K562 (cell line): ENCODE results near the gene RBM4B. TPM values are rescaled to one million over a fixed set of nuclear protein-coding genes. Genes with fewer than 3 reads are reported as not detected.

Experiments used
- CREB5 ChIP-seq: fragments of 250-450 bp; sonication (Bioruptor Pico); IDR thresholded peaks from 2 replicates; pipeline ENCODE4 v1.5.0; 2020; ENCODE audit warnings: mild to moderate bottlenecking
- GTF2B ChIP-seq: IDR thresholded peaks from 2 replicates; pipeline ENCODE4 v1.6.1; 2011; ENCODE audit not compliant: insufficient read length; ENCODE audit errors: extremely low read depth
- ILK ChIP-seq: fragments of 450-650 bp; IDR thresholded peaks from 2 replicates; pipeline ENCODE4 v1.6.1; 2016; ENCODE audit warnings: missing genetic modification characterization, low read depth, mild to moderate bottlenecking, missing compliant biosample characterization, moderate library complexity, borderline replicate concordance
- MGA ChIP-seq: fragments of 450-650 bp; IDR thresholded peaks from 2 replicates; pipeline ENCODE4 v1.6.1; 2016; ENCODE audit warnings: mild to moderate bottlenecking, moderate library complexity
- RBM14 ChIP-seq: fragments of 200-400 bp; formaldehyde crosslinking; IDR thresholded peaks from 2 replicates; pipeline ENCODE4 v1.6.1; 2018; ENCODE audit warnings: low read depth, mild to moderate bottlenecking, low read length, moderate library complexity, borderline replicate concordance; ENCODE audit not compliant: insufficient read depth
- TCF7L2 ChIP-seq: fragments of 150-350 bp; IDR thresholded peaks from 2 replicates; pipeline ENCODE4 v1.6.1; 2016; ENCODE audit warnings: low read depth, mild to moderate bottlenecking, low read length, moderate library complexity
- ZBTB49 ChIP-seq: sonication (generic); formaldehyde crosslinking; IDR thresholded peaks from 2 replicates; pipeline ENCODE4 v1.8.0; 2022; ENCODE audit warnings: missing genetic modification reagents, mild to moderate bottlenecking, borderline replicate concordance
- polyA plus RNA-seq, 8 experiments: library from polyadenylated mRNA; depleted of rRNA in 4 of 8; stranded (reverse) in 5 of 8; unstranded in 3 of 8; fragments of >200 nt; fragmentation: Nextera tagmentation in 2 of 8; fragmentation: Illumina TruSeq in 1 of 8; extraction: Ambion mirVana in 2 of 8; extraction: Trizol in 1 of 8; gene quantifications; 2 replicates each; pipeline versions ENCODE4 v1.2.1 to v1.2.3, GENCODE V29; 2011 to 2014; ENCODE audit warnings: inconsistent platforms in 1 of 8, missing spikeins in 1 of 8
- total RNA-seq, 7 experiments: library from RNA; depleted of rRNA in 6 of 7; stranded (reverse); fragments of >200 nt in 6 of 7; fragmentation: Illumina TruSeq in 2 of 7; extraction: Trizol in 2 of 7; gene quantifications; 2 replicates each; pipeline versions ENCODE4 v1.2.1 to v1.2.3, GENCODE V29; 2011 to 2021; ENCODE audit warnings: low replicate concordance in 1 of 7

RBM4B gene
- total and polyA plus RNA-seq, 9 of the 15 experiments (the other 6 are each of a cell fraction or from before 2014, with no cell fraction given): 14.6 to 39.9 (median 23.3) TPM

GRCh38 chr11:66701432-66702240 lies 23.9 kb upstream of the RBM4B start (continued):
- TF ChIP-seq GTF2B: no peak
- TF ChIP-seq ZBTB49 (CRISPR knock-in tag): no peak
- TF ChIP-seq TCF7L2: no peak
- no peak for TF ChIP-seq CREB5 (CRISPR knock-in tag)
- no peak for TF ChIP-seq MGA
- no peak for TF ChIP-seq RBM14
- TF ChIP-seq ILK (tag): no peak
